Neural crest cell (in vitro differentiated cells): ENCODE results near the gene CALML3. TPM values are rescaled to one million over a fixed set of nuclear protein-coding genes. Genes with fewer than 3 reads are reported as not detected.

Experiments used
- DNase-seq: peaks from one replicate; pipeline ENCODE4 v3.0.0; 2021; ENCODE audit warnings: low read depth, mixed read lengths, low spot score
- H3K27ac Mint-ChIP-seq: one replicate; pipeline ENCODE4 v1.8.0; 2021; ENCODE audit warnings: mild to moderate bottlenecking, mixed read lengths; ENCODE audit not compliant: unreplicated experiment
- H3K27me3 Mint-ChIP-seq: 2 replicates; pipeline ENCODE4 v1.8.0; 2021; ENCODE audit warnings: low read depth, mild to moderate bottlenecking, mixed read lengths
- H3K36me3 Mint-ChIP-seq: 2 replicates; pipeline ENCODE4 v1.8.0; 2021; ENCODE audit warnings: low read depth, mild to moderate bottlenecking, mixed read lengths
- H3K4me1 Mint-ChIP-seq: 2 replicates; pipeline ENCODE4 v1.8.0; 2021; ENCODE audit warnings: mixed read lengths
- H3K4me3 Mint-ChIP-seq: one replicate; pipeline ENCODE4 v1.8.0; 2021; ENCODE audit warnings: mild to moderate bottlenecking, mixed read lengths
- H3K9me3 Mint-ChIP-seq: 2 replicates; pipeline ENCODE4 v1.8.0; 2021; ENCODE audit warnings: mixed read lengths
- total RNA-seq: library from RNA; stranded (reverse); gene quantifications from 2 replicates; pipeline ENCODE4 v1.2.1, GENCODE V29; 2021
- TF ChIP-seq, protein P1 (sequence below): fragments of 200-600 bp; sonication (generic); conservative IDR thresholded peaks from 2 replicates; pipeline ENCODE4 v1.5.0; 2021; ENCODE audit warnings: antibody characterized with exemption, mild to moderate bottlenecking

Gene CALML3
- total RNA-seq, 1 donor from 2014 or later: not detected

DNA sequence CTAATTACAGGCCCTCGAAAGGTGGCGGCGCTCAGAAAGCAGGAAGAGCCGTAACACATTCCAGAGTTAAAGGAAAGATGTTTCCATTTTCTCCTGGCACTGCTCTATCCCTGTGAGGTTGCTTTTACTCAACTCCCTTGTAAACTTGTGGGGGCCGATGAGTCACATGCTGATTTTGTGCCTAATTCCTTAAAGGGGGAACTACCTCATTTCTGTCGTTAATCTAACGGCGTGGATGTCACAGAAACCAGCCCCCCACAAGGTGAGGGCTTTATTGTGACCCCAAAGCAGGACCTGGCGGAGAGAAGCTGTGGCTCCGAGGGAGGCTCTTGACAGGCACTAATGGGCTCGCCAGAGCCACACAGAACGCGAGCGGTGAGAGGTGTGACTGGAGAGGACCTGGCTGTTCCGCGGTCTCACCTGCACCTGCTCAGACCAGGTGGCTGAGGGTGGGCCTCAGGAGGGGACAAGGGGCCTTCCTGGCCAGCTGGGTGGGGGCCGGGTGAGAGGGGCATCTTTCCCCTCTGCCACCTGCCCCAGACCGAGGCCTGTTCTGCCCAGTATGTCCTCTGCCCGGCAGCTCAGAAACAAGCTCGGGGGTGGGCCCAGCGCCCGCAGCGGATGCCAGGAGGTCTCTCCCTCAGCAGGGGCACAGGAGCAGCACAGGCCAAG lies 50.9 kb downstream of the CALML3 start:
- no peaks in the 10 kb centered on the region for H3K27me3 Mint-ChIP-seq
- H3K27ac Mint-ChIP-seq: no peak overlapping the region
- H3K9me3 Mint-ChIP-seq: no peaks in the 10 kb centered on the region
- TF ChIP-seq, protein P1, sequence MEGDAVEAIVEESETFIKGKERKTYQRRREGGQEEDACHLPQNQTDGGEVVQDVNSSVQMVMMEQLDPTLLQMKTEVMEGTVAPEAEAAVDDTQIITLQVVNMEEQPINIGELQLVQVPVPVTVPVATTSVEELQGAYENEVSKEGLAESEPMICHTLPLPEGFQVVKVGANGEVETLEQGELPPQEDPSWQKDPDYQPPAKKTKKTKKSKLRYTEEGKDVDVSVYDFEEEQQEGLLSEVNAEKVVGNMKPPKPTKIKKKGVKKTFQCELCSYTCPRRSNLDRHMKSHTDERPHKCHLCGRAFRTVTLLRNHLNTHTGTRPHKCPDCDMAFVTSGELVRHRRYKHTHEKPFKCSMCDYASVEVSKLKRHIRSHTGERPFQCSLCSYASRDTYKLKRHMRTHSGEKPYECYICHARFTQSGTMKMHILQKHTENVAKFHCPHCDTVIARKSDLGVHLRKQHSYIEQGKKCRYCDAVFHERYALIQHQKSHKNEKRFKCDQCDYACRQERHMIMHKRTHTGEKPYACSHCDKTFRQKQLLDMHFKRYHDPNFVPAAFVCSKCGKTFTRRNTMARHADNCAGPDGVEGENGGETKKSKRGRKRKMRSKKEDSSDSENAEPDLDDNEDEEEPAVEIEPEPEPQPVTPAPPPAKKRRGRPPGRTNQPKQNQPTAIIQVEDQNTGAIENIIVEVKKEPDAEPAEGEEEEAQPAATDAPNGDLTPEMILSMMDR: no peak
- no peak for DNase-seq
- no peaks in the 10 kb centered on the region for H3K36me3 Mint-ChIP-seq
- H3K4me3 Mint-ChIP-seq: no peak overlapping the region
- H3K4me1 Mint-ChIP-seq: peaks cover 20% of the 10 kb centered on the region

DNA sequence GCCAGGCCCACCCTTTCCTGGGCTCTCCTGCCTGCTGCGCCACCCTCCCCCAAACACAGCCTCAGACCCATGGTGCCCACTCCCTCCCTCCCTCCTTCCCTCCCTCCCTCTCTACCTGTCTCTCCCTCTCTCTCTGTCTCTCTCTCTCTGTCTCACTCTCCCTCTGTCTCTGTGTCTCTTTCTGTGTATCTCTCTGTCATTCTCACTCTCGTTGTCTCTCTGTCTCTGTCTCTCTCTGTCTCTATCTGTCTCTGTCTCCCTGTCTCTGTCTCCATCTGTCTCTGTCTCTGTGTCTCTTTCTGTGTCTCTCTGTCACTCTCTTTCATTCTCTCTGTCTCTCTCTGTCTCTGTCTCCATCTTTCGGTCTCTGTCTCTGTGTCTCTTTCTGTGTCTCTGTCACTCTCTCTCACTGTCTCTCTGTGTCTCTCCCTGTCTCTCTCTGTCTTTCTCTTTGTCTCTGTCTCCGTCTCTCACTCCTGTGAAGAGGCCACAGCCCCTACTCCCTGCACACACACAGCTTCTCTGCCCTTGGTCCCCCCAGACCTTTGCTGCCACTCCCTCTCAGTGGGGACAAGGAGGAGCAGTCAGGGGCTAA lies 51.5 kb downstream of the CALML3 start:
- no peaks in the 10 kb centered on the region for H3K9me3 Mint-ChIP-seq
- no peaks in the 10 kb centered on the region for H3K36me3 Mint-ChIP-seq
- H3K4me1 Mint-ChIP-seq: peaks cover 20% of the 10 kb centered on the region
- TF ChIP-seq, protein P1: no peak
- no peak overlapping the region for H3K4me3 Mint-ChIP-seq
- peak overlapping the region; percentile 72 for H3K27ac Mint-ChIP-seq
- no peaks in the 10 kb centered on the region for H3K27me3 Mint-ChIP-seq
- DNase-seq: no peak

Other genes starting within 250 kb of the CALML3 start
- gene UCN3, start 160.0 kb upstream of the CALML3 start, total RNA-seq: not detected in 2 replicates
- not detected in 2 replicates for gene TUBAL3, start 120.1 kb upstream of the CALML3 start, total RNA-seq
- gene NET1, start 112.4 kb upstream of the CALML3 start, total RNA-seq: 70.2 and 74.2 TPM in 2 replicates
- gene CALML5, start 25.4 kb upstream of the CALML3 start, total RNA-seq: not detected in 2 replicates
- 40.8 and 41.0 TPM in 2 replicates for gene ASB13, start 141.6 kb downstream of the CALML3 start, total RNA-seq
- 49.1 and 49.8 TPM in 2 replicates for gene TASOR2, start 159.9 kb downstream of the CALML3 start, total RNA-seq